SIG-M5 treated with dmso at 0.1 percent for 504 hours (cell line): ENCODE data around the gene PTPN13.
A peak's percentile ranks its signal among the peaks of the same experiment; 100 is the strongest.
"Not testable (repeated sequence)": the region's sequence is repeated elsewhere in the genome, so short reads cannot be mapped to it uniquely, and the experiment has no call there.

Experiments
- DNase-seq: peaks from one replicate; lab custom pipeline; 2025; ENCODE audit not compliant: unreplicated experiment; lab: John Stamatoyannopoulos, UW

The PTPN13 gene

DNA sequence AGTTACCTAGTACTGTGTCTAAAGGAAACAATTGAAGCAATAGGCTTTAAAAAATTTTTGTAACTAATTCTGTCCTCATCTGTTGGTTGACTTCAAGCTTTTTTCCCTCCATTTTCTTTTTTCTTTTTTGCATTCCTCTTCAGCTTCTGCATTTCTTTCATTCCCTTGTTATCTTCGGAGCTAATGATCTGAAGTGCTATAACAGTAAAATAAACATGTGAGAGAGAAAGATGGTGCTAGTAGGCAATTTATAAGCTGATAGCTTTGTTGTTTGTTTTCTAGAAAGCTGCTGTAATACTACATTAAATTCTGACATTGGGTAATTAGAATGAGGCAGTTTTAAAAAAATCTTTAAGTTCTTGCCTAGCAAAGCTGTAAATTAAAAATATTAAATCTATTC, 37.1 kb downstream of the PTPN13 start:
- no peak for DNase-seq

GRCh38 chr4:86633854-86634253, 39.7 kb downstream of the PTPN13 start:
- no peak for DNase-seq

DNA sequence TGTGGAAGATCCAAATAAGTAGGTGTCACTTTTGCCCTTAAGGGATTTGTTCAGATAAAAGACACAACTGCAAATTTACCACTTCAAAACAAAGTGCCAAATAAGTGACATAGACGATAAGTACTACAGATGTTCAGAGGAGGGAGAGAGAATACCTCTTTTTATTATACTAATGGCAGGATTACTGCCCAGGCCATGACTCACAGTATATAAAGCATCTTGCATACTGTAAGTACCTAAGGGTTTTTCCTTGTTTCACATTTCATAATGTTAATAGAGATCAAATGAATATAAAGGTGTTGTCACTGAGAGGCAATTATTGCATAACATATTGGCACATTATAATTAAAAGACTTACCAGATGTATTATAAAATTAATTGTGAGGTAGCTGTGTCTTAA, 46.4 kb downstream of the PTPN13 start:
- DNase-seq, result no peak

DNA sequence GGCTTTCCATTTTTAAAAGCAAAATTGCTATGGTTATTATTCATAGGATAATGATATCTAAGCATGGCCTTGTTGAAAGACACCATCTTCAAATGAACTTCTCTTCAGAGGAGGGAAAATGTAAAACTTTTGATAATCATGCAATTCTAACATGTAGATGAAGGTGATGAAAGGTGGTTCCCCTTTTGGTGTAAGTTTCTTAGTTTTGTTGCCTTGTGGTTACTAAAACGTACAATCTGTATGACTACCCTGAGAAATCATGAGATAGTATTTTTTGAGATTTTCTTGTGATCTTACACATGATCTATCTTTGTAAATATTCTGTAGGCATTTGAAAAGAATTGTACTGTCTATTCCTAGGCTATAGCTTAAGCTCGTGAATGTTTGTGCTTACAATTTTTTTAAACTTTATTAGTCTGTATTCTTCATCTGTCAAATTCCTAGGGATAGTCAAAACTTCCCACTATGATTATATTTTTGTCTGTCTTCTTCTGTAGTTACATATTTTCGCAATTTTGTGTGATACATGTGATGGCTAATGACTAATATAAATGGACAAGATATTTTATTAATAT, 47.5 kb downstream of the PTPN13 start:
- DNase-seq, result peak; percentile 11

GRCh38 chr4:86644892-86645291, 50.8 kb downstream of the PTPN13 start:
- no peak for DNase-seq

DNA sequence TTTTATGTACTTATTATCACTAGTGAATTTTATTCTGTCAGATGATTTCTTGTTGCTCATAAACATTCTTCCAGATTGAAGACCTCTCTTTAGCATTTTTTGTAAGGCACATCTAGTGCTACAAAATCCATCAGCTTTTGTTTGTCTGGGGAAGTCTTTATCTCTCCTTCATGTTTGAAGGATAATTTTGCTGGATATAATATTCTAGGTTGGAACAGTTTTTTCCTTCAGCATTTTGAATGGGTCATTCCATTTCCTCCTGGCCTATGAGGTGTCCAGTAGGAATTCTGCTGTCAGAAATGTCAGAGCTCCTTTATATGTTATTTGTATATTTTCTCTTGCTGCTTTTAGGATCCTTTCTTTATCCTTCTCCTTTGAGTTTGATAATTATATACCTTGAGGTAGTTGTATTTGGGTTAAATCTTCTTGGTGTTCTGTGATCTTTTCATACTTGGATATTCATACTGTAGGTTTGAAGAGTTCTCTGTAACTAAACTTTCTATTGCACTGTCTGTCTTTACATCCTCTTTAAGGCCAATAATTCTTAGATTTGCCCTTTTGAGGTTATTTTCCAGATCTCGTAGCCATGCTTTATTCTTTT, 58.3 kb downstream of the PTPN13 start:
- no peak for DNase-seq

DNA sequence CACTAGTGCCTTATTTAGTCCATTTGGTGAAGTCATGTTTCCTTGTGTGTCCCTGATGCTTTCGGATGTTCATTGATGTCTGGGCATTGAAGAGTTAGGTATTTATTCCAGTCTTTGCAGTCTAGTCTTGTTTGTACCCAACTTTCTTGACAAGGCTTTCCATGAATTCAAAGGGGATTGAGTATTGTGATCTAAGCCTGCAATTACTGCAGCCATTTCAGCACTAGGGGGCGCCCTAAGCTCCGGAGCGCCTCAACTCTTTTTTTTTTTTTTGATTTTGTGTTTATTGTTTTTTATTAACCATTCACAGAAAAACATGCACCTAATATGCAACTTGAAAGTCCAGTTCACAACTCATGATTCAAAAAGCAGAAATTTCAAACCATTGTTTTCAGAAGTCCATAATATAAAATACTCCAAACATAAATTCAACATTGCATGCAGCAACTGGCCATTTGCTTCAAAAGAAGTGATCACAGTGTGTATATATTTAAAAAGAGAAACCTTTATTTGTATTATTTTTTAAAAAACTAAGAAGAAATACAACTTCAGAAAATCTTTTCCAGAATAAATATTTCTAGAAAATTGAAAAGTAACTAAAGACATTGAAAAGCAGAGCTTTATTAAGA, 59.2 kb downstream of the PTPN13 start:
- DNase-seq, result no peak

GRCh38 chr4:86656781-86657180, 62.7 kb downstream of the PTPN13 start:
- not testable (repeated sequence) for DNase-seq

GRCh38 chr4:86657382-86657781, 63.3 kb downstream of the PTPN13 start:
- DNase-seq, result no peak

- DNase-seq, result no peak
Observed at GRCh38 chr4:86657910-86658309, 63.8 kb downstream of the PTPN13 start.

- DNase-seq, result no peak
Observed at GRCh38 chr4:86660401-86660800, 66.3 kb downstream of the PTPN13 start.

DNA sequence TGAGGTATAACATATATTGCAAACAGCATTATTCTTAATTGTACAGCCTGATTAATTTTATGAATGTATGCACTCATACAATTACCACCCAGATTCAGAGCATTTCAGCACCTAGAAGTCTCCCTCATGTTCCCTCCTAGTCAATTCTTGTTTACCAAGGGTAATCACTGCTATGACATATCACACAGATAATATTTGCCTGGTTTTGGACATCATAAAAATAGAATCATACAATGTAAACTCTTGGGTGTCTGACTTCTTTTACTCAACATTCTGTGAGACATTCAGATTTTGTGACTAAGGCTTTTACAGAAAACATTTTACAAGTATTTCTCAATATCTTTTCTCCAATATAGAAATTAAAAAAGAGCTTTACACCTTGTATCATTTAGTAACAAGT, 66.9 kb downstream of the PTPN13 start:
- no peak for DNase-seq

DNA sequence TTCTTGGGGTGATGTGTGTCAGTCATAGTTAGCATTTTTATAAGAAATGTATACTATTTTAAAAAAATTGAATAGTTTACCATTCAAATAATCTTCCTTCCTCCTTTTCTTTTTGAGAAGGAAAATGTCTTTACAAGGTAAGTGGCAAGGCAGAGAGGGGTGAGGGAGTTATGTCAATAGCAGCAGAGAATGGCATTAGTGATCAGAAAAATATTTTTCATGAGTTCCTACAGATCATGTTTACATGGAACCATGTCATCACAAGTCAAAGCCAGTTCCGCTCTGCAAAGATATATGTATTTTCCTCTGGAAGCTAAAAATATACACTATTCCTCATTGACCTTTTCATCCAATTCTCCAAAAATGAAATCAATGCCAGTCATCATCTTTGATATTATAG, 67.3 kb downstream of the PTPN13 start:
- no peak for DNase-seq

- no peak for DNase-seq
Observed at GRCh38 chr4:86664959-86665358, 70.8 kb downstream of the PTPN13 start.

DNA sequence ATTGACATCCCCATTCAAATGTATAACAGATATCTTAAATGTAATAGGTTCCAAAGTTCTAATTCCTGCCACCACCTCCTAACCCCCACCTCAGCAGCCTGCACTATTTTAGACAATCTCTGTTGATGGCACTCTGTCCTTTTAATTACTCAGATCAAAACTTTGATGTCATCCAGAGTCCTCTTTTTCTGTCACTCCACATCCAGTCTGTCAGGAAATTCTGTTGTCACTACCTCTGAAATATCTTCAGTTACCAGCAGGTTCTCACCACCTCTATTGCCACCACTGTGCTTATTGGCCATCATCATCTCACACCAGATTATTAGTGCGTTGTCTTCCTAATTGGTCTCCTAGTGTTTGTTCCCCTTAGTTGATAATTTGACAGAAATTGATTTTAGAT, 76.2 kb downstream of the PTPN13 start:
- DNase-seq, result no peak

GRCh38 chr4:86670756-86671155, 76.6 kb downstream of the PTPN13 start:
- DNase-seq, result no peak

DNA sequence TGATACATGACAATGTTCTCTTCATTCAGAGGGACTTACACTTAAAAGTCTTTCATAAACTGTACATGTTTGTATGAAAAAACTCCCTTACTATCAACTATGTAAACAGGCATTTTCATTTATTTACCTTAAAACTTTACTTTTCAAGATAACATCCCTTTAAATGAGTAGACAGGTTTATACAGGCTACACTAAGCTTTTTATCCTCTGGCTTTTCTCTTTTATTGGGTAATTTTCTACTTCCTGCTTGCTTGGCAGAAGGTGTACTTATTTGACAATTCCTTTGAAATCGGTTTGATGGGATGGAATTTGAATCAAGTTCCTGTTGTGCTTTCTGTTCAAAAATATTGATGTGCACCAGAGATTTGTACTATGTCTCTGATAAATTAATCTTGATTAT, 81.4 kb downstream of the PTPN13 start:
- DNase-seq, result no peak

DNA sequence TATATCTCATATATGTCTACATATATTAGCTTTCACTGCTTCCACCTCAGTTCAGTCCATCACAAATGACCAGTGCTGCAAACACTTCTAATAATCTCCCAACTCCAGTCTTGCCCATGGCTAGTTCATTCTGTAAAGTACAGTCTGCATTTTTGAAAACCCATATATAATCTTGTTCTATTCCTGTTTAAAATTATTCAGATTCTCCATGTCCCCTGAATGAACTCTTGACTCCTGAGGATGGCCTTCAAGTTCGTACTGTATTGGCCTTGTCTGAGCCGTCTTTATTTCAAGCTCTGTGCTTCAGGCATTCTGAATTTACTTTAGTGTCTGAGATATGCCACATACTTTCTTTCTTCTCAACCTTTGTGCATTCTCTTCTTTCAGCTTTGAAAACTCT, 84.7 kb downstream of the PTPN13 start:
- no peak for DNase-seq

DNA sequence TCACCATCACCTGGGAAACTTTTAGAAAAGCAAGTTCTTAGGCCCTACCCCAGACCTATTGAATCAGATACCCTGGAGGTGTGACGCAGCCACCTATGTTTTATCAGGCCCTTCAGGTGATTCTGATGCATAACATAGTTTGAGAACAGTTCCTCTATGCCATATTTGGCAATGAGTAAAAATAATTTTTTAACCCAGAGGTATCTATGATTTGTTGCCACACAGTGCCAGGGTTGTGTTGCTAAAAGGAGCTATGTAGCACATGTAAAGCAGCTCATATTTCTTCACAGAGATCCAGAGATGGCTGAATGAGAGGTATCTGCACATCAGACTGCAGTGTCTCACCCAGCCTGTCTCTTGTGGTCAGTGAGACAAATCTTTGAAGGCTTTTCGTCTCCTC, 85.3 kb downstream of the PTPN13 start:
- no peak for DNase-seq

DNA sequence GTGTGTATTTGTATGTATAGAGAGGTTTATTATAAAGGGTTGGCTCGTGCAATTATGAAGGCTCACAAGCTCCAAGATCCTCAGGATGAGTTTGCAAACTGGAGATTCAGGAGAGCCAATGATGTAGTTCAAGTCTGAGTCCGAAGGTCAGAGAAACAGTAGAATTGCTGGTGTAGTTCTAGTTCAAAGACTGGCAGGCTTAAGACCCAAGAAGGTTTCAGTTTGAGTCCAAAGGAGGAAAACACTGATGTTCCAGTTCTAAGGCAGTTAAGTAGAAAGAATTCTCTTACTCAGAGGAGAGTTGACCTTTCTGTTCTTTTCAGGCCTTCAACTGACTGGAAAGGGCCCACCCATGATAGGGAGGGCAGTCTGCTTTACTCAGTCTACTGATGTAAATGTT, 89.1 kb downstream of the PTPN13 start:
- no peak for DNase-seq

DNA sequence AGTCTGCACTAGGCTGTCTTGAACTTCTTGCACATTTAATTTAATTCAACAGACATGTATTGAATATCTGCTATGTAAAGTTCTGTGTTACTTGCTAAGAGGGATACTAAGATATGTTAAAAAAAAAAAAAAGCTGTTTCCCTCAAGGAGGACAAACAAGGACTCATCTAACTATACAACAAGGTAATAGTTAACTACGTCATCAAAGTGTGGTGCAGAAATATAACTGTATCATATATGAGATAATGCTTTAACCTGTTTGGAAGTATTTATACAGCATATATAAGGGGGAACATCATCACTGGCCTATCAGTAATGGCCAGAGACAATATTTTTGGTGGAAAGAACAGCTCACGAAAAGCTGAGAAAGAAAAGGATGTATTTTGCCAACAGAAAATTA, 89.9 kb downstream of the PTPN13 start:
- DNase-seq, result no peak

- DNase-seq, result peak; percentile 8
Observed at GRCh38 chr4:86685401-86685800, 91.3 kb downstream of the PTPN13 start.

DNA sequence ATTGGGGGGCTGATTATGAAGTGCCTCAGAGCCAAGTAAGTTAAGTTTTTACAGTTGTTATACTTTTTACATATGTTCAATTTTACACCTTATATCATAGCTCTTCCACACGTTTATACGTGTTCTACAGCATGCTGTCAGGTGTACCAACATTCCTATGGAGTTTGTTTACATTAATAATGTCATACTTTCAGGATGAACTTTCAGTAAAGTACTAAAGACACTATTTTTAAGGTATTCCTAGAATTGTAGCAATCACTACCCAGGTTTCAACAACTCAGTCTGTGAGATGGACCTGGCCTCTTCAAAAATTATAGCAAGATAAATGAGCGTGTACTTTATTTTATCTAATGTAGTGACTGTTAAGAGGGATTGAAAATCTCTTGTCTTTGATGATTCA, 92.6 kb downstream of the PTPN13 start:
- no peak for DNase-seq
